Astrocyte of the cerebellum (primary cell): Measurements from ENCODE around the gene WDR48.

Source experiments
- DNase-seq: peaks from one replicate; pipeline ENCODE4 v3.0.0-alpha.2; 2011; ENCODE audit warnings: low read depth
- H3K4me3 ChIP-seq: 2 replicates; pipeline ENCODE4 v1.5.1; 2011; ENCODE audit warnings: mild to moderate bottlenecking, low read depth, low read length, moderate library complexity
- CTCF ChIP-seq: IDR thresholded peaks from 2 replicates; pipeline ENCODE4 v1.5.1; 2012; ENCODE audit warnings: low read length, low read depth, moderate library complexity, mild to moderate bottlenecking; ENCODE audit errors: missing control alignments
- in situ Hi-C: cut with HindIII; loops from 2 replicates; pipeline ENCODE4 v1.10.0; 2017; ENCODE audit warnings: low sequenced_read_pairs

The WDR48 gene

GRCh38 chr3:39133822-39134221 is 82.0 kb downstream of the WDR48 start:
- in situ Hi-C loops = no loop called here
- TF ChIP-seq CTCF = no peak
- no peak for DNase-seq
- no peak overlapping the region for H3K4me3 ChIP-seq

GRCh38 chr3:39134305-39134704 is 82.5 kb downstream of the WDR48 start:
- no peak for DNase-seq
- in situ Hi-C loops = no loop called here
- no peak for TF ChIP-seq CTCF
- H3K4me3 ChIP-seq = no peak overlapping the region

- no peak overlapping the region for H3K4me3 ChIP-seq
- no peak for DNase-seq
- in situ Hi-C loops = no loop called here
- TF ChIP-seq CTCF = no peak
These were observed 83.5 kb downstream of the WDR48 start for GRCh38 chr3:39135170-39135805.

- no peak for TF ChIP-seq CTCF
- no peak for DNase-seq
- in situ Hi-C loops = no loop called here
- H3K4me3 ChIP-seq = no peak overlapping the region
These were observed 85.0 kb downstream of the WDR48 start for GRCh38 chr3:39136533-39137434.

GRCh38 chr3:39137435-39137936 is 85.7 kb downstream of the WDR48 start:
- in situ Hi-C loops = no loop called here
- TF ChIP-seq CTCF = no peak

GRCh38 chr3:39137991-39138803 is 86.4 kb downstream of the WDR48 start:
- no peak for DNase-seq
- no peak for TF ChIP-seq CTCF

More at GRCh38 chr3:39137435-39137936, 85.7 kb downstream of the WDR48 start:
- DNase-seq = no peak
- H3K4me3 ChIP-seq = no peak overlapping the region

More at GRCh38 chr3:39137991-39138803, 86.4 kb downstream of the WDR48 start:
- no peak overlapping the region for H3K4me3 ChIP-seq
- in situ Hi-C loops = no loop called here
